ENCODE measurements around the gene ADAM30. TPM values are rescaled to one million over a fixed set of nuclear protein-coding genes. Genes with fewer than 3 reads are reported as not detected.

Gene ADAM30
- total RNA-seq, result not detected

- peak within 1 kb of the TSS in 1 of 4 donors; percentile 6 for H3K27ac ChIP-seq
- TF ChIP-seq POLR2A (IDR thresholded peaks at IDR 0.05) (no peak), CTCF (IDR thresholded peaks at IDR 0.05) (no peak)
- peaks cover 15% of the 10 kb centered on the region for H3K4me1 ChIP-seq
- H3K36me3 ChIP-seq (replicated peaks in 1 of 2; ENCODE audit: insufficient read depth in 1 of 2, low read depth in 2 of 2), result no peaks in the 10 kb centered on the region
- no peak within 1 kb of the TSS for H3K4me3 ChIP-seq
- H3K27me3 ChIP-seq, result no peaks in the 10 kb centered on the region
- no peak for ATAC-seq
- intact Hi-C loops (cut with DNase I), result no loop called here
- 84% methylated on average over 14 to 24 of the region's 24 CpGs for WGBS, 2 donors
- DNase-seq, result no peak
- H3K9me3 ChIP-seq, result no peaks in the 10 kb centered on the region
Observed at GRCh38 chr1:119896303-119896702, at the start of gene ADAM30. Gene ADAM30 (minus strand): TSS chr1:119896515. CDS start chr1:119896336, 179 bp downstream.

GRCh38 chr1:119943216-119943615, 46.9 kb upstream of the ADAM30 start:
- intact Hi-C loops (cut with DNase I), result no loop called here
- Histone ChIP-seq H3K27ac (no peak overlapping the region), H3K27me3 (no peaks in the 10 kb centered on the region), H3K4me1 (no peaks in the 10 kb centered on the region), H3K36me3 (replicated peaks in 1 of 2; ENCODE audit: insufficient read depth in 1 of 2, low read depth in 2 of 2) (peaks cover 0 to 3% of the 10 kb centered on the region in 2 donors), H3K4me3 (no peak overlapping the region), H3K9me3 (no peaks in the 10 kb centered on the region)
- DNase-seq (no peak), ATAC-seq (no peak)
- TF ChIP-seq POLR2A (IDR thresholded peaks at IDR 0.05) (no peak), CTCF (IDR thresholded peaks at IDR 0.05) (no peak)
- WGBS, 2 donors, result 72 to 81% methylated on average over 2 of the region's 2 CpGs

GRCh38 chr1:119941392-119941791, 45.1 kb upstream of the ADAM30 start:
- intact Hi-C loops (cut with DNase I), result no loop called here
- no peak for ATAC-seq
- Histone ChIP-seq H3K27ac (no peak overlapping the region), H3K4me3 (no peak overlapping the region), H3K36me3 (replicated peaks in 1 of 2; ENCODE audit: insufficient read depth in 1 of 2, low read depth in 2 of 2) (peaks cover 0 to 9% of the 10 kb centered on the region in 2 donors), H3K27me3 (no peaks in the 10 kb centered on the region), H3K4me1 (peaks cover 4% of the 10 kb centered on the region), H3K9me3 (no peaks in the 10 kb centered on the region)
- TF ChIP-seq POLR2A (IDR thresholded peaks at IDR 0.05), result no peak
- TF ChIP-seq CTCF (IDR thresholded peaks at IDR 0.05), result no peak
- DNase-seq, result no peak
- 84 to 93% methylated on average over 4 of the region's 4 CpGs for WGBS, 2 donors

GRCh38 chr1:119940697-119941096, 44.4 kb upstream of the ADAM30 start:
- ATAC-seq, result no peak
- TF ChIP-seq CTCF (IDR thresholded peaks at IDR 0.05) (no peak), POLR2A (IDR thresholded peaks at IDR 0.05) (no peak)
- Histone ChIP-seq H3K4me3 (no peak overlapping the region), H3K27me3 (no peaks in the 10 kb centered on the region), H3K9me3 (no peaks in the 10 kb centered on the region), H3K27ac (no peak overlapping the region), H3K36me3 (replicated peaks in 1 of 2; ENCODE audit: insufficient read depth in 1 of 2, low read depth in 2 of 2) (peaks cover 0 to 9% of the 10 kb centered on the region in 2 donors), H3K4me1 (peaks cover 11% of the 10 kb centered on the region)
- DNase-seq, result no peak
- intact Hi-C loops (cut with DNase I), result no loop called here

- 96% methylated on average over 5 of the region's 5 CpGs for WGBS, 2 donors
- H3K27ac ChIP-seq, result no peak overlapping the region
- no peaks in the 10 kb centered on the region for H3K27me3 ChIP-seq
- no peak for DNase-seq
- H3K4me3 ChIP-seq, result no peak overlapping the region
- H3K9me3 ChIP-seq, result peaks cover 0 to 4% (median 0%) of the 10 kb centered on the region in 3 donors
- H3K36me3 ChIP-seq (replicated peaks in 1 of 2; ENCODE audit: insufficient read depth in 1 of 2, low read depth in 2 of 2), result peaks cover 4 to 11% of the 10 kb centered on the region in 2 donors
- no peak for ATAC-seq
- peaks cover 16% of the 10 kb centered on the region for H3K4me1 ChIP-seq
- TF ChIP-seq CTCF (IDR thresholded peaks at IDR 0.05) (no peak), POLR2A (IDR thresholded peaks at IDR 0.05) (no peak)
- intact Hi-C loops (cut with DNase I), result no loop called here
Observed at GRCh38 chr1:119937198-119937597, 40.9 kb upstream of the ADAM30 start.

Measured in body of pancreas (tissue), 4 donors.